GM19467 (cell line): Measurements from ENCODE around the gene CDK17.
"Not testable (repeated sequence)": the region's sequence is repeated elsewhere in the genome, so short reads cannot be mapped to it uniquely, and the experiment has no call there.

Source experiments
- ATAC-seq: cut with Tn5 transposase; IDR thresholded peaks from one replicate; pipeline ENCODE4 v1.9.1; 2021; ENCODE audit warnings: mild to moderate bottlenecking, moderate library complexity; ENCODE audit not compliant: unreplicated experiment

CDK17 gene

DNA sequence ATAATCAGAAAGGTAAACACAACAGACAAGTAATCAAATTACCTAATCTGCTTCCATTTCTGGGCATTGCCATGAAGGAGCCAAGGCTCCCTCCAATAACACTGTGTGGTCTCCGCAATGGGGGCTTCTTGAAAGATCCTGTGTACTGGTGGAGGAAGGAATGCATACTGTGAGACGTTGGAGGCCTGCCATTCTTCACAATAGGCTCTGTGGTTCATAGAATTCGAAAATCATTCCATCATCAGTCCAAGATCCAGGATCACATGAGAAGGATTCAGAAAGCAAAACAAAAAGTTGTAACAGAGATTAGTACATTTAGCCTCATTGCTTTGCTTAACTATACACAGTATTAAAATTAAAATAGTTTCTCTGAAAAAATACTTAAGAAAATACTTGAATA is 76.3 kb downstream of the CDK17 start:
- ATAC-seq, result no peak

DNA sequence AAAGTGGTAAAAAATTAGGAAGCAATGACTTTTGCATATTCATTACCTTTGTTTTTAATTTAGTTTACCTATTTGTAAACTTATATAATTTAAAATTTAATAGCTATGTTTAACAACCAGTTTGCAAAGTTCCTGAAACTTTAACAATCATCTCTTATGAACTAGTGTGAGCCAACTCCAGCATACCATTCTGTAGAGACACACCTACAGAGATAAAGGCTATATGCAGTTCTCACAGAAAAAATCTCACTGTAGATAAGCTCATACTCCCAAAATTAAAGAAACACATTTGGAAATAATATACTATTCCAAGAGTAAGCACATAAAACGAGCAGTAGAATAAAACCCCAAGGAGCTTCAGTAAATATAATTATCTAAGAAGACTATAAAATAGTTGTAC is 77.5 kb downstream of the CDK17 start:
- no peak for ATAC-seq

DNA sequence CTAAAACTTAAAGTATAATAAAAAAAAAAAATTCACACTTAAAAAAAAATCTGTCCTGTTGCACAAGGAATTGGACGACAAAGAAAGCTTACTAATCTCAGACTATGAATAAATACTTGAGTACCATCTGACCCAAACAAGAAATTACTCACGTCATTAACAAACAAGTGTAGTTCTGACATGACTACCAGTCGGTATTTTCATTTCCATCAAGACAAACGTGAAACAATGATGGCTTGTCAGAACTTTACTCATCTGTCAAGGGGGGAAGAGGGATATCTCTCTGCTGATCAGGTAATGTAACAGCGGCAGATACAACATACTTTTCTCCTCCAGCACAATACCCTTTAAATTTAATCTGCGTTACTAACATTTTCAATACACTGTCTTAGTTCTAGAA is 78.3 kb downstream of the CDK17 start:
- no peak for ATAC-seq

DNA sequence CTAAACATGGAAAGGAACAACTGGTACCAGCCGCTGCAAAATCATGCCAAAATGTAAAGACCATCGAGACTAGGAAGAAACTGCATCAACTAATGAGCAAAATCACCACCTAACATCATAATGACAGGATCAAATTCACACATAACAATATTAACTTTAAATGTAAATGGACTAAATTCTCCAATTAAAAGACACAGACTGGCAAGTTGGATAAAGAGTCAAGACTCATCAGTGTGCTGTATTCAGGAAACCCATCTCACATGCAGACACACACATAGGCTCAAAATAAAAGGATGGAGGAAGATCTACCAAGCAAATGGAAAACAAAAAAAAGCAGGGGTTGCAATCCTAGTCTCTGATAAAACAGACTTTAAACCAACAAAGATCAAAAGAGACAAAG is 82.4 kb downstream of the CDK17 start:
- not testable (repeated sequence) for ATAC-seq

DNA sequence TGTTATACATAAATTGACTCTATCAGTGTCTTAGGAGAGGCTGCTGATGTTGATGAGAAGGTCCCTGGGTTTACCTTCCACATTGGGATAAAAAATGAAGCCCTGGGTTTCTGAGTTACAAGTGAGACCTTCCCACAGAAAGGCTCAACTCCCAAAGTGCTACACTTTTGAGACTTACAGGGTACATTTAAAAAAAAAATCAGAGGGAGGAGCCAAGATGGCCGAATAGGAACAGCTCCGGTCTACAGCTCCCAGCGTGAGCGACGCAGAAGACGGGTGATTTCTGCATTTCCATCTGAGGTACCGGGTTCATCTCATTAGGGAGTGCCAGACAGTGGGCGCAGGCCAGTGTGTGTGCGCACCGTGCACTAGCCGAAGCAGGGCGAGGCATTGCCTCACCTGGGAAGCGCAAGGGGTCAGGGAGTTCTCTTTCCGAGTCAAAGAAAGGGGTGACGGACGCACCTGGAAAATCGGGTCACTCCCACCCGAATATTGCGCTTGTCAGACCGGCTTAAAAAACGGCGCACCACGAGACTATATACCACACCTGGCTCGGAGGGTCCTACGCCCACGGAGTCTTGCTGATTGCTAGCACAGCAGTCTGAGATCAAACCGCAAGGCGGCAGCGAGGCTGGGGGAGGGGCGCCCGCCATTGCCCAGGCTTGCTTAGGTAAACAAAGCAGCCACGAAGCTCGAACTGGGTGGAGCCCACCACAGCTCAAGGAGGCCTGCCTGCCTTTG is 84.3 kb downstream of the CDK17 start:
- not testable (repeated sequence) for ATAC-seq

DNA sequence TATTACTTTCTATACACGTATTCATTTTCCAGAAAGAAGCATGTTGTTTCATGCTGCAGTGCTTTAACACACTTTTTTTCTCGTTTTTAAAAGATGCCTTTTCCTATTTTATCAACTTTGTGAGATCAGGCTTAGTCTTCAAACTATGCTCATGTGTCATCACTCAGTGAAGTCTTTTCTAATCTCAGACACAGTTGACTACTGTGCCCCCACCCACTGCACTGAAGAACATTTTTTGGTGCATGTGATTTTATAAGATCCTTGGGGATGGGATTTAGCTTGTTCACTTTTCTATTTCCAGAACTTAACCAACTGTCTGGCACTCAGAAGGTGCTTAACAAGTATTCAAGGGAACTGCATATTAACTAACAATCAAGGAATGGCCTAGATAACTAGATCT is 85.5 kb downstream of the CDK17 start:
- ATAC-seq, result no peak

DNA sequence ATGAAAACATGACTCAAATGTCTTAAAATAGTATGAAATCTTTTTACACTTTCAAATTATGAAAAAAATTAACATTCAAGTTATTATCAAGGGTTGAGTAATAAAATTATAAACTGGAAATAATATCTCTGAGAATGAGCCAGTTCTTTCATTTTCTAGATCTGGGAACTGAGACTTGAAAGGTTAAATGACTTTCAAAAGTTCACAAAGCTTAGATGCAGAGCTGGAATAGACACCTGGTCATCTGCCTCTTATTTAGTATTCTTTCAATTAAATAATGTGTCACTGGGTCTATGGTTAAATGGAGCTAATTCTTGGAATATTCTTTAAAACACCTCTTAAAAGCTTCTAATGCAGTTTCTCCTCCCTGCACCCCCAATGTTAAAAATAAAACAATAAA is 86.6 kb downstream of the CDK17 start:
- no peak for ATAC-seq

DNA sequence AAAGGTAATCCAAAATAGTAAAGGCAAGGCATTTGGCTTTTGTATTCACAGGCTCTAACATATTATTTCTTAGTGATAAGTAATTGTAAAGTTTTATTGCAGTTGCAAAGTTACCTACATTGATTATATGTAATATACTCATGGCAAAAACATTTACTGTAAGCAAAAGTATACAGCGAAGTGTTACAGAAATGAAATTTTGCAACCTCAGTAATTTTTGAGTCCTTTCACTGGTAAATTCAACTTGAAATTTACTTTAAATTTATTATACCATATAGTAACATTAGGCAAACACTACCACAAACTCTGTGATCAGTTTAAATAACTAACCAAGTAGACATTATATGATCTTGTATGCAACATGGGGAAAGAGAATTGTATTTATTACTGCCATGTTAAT is 89.0 kb downstream of the CDK17 start:
- no peak for ATAC-seq

DNA sequence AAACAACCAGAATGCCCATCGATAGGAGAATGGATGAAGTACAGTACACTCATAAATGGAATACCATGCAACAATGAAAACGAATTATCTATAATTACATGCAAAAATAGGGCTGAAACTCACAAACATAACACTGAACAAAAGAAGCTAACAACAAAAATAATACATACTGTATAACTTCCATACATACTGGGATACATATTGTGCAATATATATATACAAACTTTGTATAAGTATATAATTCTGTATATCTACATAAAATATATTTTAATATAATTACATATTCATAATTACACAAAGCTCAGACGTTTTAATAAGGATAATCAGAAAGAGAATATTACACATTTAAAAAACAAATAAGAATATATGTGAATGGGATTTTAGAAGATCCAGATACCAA is 90.2 kb downstream of the CDK17 start:
- ATAC-seq, result no peak

DNA sequence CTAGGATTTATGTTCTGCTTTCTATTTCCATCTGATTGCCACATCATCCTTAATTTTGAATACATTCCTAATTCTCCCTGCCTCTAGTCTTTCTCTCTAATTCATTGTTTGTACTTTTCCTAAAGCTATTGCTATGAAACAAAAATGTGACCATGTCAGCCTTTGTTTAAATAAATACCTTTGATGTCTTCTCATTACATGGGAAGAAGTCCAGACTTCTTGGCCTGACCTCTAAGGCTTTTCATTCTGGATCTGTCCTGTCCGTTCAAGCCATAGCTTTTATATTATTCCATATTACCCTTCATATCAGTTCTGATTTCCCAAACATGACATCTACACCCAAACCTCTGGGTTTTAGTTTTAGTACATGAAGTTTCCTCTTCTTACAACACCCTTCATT is 91.4 kb downstream of the CDK17 start:
- ATAC-seq, result no peak

DNA sequence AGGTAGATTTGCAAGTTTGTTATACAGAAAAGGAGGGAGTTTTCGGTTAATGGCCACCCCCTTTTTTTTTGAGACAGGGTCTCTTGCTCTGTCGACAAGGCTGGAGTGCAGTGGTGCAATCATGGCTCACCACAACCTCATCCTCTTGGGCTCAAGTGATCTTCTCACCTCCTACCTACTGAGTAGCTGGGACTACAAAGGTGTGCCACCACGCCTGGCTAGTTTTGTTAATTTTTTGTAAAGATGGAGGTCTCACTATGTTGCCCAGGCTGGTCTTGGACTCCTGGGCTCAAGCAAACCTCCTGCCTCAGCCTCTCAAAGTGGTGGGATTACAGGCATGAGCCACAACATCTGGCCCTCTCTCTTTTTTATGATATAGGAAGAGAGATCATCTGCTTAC is 94.6 kb downstream of the CDK17 start:
- ATAC-seq, result no peak

DNA sequence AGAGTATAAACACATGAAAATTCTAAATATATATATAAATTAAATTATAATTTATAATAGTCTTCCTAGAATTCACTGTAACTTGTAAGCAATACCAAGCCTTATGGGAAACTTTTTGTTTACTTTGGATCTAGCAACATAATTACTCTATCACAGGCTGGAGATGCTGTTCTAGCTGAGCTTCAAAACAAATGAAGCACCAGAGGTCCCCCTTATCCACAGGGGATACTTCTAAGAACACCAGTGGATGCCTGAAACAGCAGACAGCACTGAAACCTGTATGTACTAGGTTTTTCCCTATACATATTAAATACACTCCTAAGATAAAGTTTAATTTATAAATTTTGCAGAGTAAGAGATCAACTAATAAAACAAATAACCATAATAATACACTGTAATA is 96.6 kb downstream of the CDK17 start:
- no peak for ATAC-seq

DNA sequence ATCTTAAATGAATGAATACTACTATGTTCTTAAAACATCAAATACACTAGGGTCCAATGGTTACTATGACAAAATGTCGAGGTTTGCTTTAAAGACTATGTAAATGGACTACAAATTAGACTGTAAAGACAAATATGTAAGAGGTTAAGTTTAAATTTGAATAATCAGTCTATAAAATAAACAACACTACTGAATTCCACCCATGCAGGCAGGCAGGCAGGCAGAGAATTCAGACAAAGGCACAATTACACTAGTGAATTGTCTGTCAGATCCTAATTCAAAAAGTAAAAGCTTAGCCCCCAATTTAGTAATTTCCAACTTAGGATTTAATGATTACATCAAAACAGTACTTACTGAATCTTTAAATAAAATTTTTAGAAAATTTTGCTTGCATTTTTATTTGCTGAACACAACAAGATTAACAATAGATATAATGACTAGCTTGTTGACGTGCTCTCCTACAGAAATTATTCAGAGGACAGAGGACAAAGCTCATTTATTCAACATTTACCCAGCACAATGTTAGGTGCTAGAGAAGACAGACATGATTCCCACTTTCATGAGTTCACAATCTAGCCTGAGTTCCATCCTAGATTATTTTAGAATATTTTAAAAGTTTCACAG is 97.4 kb downstream of the CDK17 start:
- no peak for ATAC-seq

DNA sequence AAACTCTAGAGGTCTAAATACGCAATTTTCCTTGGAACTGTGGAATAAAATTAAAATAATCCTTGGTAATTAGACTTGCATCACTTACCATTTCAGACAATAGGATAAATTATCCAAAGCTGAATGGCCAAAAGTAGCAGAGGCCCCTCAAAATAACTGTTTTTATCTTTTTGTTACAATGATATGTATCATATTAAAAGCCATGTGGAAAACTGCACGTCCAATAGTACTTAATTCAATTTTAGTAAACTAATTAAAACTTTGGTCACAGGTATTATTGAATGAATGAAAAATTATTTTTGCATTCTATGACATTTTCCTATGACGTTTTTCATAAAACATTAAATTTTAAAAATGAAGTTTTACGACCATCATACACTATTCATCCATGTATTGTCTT is 98.5 kb downstream of the CDK17 start:
- ATAC-seq, result no peak

DNA sequence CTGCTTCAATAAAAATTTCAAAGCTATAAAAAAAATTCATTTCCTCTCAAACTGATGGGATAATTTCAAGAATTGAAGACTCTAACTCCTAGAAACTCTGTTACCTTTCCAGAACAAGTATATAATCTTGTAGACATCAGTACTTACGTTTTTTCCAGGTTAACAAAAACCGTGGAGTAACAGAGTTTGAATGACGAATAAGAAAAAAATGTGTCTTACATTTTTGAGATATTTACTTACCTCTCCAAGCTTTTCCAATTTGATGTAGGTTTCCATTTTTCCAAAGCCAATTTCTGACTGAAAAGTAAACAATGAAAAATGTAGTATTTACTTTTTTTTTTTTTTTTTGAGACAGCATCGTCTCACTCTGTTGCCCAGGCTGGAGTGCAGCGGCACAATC is 100.2 kb downstream of the CDK17 start:
- ATAC-seq, result no peak

DNA sequence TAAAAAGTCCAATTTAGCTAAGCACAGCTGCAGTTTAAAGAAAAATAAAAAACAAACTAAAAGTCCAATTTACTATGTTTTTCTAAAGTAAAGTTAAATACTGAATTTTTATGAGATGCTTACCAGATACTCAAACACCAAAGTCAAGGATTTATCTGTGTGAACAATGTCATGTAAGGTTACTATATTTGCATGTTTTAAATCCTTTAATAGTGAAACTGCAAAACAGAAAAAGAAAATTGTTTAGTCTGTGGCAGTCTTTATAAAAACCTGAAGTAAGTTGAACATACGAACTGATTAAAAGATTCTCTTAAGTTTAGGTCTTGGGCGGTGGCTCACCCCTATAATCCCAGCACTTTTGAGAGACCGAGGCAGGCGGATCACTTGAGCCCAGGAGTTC is 102.7 kb downstream of the CDK17 start:
- no peak for ATAC-seq

DNA sequence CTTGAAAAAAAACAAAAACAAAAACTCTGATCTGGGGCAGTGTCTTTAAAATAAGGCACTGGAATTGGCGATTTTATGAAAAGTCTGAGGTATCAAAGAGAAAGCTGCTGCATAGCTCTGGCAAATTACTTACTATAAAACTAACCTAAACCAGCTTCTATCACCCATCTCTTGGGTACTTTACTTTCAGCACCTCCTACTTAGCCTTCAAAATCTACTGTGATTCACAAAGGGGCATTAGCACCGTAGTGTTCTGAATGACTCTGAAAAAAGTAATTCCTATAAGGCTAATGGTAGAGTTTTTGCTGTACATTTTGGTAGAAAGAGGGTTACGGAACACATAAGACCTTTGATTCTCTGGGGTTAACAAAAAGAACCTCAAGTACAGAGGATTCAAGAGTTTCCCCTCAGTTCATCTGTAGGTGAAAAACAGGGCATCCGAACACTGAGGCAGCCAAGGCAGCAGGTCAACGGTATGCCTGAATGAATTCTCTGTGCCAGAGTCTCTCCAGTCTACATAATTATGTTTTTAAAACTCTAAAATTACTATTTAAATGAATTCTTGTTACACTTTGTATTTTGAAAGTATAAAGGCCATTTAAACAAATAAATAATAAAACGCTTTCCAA is 104.6 kb downstream of the CDK17 start:
- ATAC-seq, result no peak

DNA sequence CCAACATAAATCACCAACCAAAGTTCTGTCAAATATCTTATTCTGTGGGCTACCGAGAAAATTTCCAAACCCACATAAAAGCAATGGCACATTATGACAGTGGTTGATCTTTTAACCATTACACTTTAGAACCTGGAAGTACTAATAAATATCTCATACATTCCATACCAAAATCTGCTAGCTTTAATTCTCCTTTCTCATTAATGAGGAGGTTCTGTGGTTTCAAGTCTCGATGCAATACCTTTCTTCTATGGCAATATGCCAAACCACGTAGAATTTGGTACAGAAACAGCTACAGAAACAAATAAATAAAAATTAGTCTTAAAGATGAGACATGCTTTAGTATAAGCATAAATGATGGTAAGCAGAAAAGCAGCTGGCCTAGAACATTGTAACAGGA is 105.4 kb downstream of the CDK17 start:
- ATAC-seq, result no peak

DNA sequence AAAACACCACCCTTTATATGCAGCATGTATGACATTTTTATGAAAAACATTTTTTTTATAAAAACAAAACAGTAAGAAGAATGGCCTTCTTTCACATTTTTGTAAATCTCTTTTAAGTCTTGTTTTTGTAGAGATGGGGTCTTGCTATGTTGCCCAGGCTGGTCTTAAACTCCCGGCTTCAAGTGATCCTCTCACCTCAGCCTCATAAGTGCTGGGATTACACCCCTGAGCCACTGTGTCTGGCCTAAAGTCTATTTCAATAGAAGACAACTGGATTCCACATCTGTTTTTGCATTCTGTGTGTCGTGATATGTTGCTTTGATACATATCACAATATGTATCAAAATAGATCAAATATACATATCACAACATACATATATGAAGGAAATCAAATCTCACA is 107.1 kb downstream of the CDK17 start:
- ATAC-seq, result no peak

DNA sequence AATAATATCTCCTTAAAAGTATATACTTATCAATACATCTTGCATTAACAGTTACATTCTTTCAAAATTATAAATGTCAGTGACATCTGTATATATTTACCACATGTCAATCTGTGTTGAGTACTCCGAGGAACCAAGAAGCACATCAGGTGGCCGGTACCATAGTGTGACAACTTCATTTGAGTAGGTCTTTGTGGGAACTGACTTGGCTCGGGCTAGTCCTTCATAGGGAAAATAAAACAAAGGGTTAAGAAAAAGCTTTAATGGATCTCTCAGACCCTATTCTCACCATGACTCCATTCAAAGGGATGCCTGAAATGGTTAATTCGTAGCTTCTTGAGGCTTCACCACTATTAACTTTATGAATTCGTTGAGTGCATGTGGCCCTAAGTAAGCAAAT is 111.2 kb downstream of the CDK17 start:
- ATAC-seq, result no peak

DNA sequence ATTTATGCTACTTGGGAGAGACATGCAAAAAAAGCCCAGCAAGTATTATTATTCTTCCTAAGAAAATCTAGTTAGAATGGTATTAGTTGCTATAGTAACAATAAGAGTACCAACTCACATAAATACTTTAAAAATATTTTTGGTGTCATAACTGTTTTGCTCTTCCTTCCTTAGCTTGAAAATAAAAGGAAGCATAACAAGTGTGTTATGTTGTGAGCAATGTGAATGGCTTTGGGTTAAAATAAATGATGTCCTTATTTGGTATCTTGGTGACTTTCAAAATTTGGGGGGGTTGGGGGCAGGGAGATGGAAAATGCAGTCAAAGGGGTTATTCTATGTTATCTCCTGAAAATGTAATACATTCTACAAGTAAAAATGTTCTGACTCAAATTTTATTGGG is 115.1 kb downstream of the CDK17 start:
- ATAC-seq, result no peak

DNA sequence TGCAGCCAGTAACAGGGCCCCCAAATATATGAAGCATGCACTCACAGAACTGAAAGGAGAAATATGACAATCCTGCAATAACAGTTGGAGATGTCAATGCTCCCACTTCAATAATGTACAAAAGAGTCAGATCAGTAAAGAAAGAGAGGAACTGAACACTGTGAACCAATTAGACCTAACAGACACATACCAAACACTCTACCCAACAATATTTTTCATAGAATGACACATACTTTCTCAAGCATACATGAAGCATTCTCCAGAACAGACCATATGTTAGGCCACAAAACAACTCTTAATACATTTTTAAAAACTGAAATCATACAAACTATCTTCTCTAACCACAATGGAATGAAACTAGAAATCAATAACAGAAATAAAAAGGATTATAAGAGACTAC is 125.9 kb downstream of the CDK17 start:
- ATAC-seq, result no peak
